ENCODE results near the gene ZNF318. TPM values are rescaled to one million over a fixed set of nuclear protein-coding genes. Genes with fewer than 3 reads are reported as not detected.

ZNF318 gene
- polyA plus RNA-seq, 1 donor from 2014 or later = 11.7 TPM

DNA sequence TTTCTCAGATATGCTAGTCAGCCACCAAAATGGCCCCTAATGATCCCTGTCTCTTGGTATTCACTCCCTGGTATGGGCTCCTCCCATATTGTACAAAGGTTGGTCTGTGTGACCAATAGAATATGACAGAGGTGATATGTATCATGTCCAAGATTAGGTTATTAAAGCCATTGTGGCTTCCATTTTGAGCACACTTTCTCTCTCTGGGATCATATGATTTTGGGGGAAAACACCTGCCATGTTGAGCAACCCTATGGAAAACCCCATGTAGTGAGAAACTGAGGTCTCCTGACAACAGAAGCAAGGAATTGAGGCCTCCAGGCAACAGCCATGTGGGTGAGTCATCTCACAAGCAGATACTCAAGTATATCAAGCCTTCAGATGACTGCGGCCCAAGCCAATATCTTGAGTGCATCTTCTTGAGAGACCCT is 7.1 kb upstream of the ZNF318 start:
- TF ChIP-seq MXI1 (conservative IDR thresholded peaks at IDR 0.05; ENCODE audit: poor library complexity, severe bottlenecking) (no peak), TAF1 (IDR thresholded peaks at IDR 0.05; ENCODE audit: low read depth) (no peak), SMC3 (conservative IDR thresholded peaks at IDR 0.05; ENCODE audit: poor library complexity) (no peak), RAD21 (conservative IDR thresholded peaks at IDR 0.05) (no peak), POLR2AphosphoS5 (IDR thresholded peaks at IDR 0.05) (no peak), EP300 (conservative IDR thresholded peaks at IDR 0.05; ENCODE audit: poor library complexity, severe bottlenecking) (no peak), EZH2 (IDR thresholded peaks at IDR 0.05; ENCODE audit: borderline replicate concordance, insufficient read depth, low read length, poor library complexity, severe bottlenecking) (no peak)
- TF ChIP-seq, protein P1, sequence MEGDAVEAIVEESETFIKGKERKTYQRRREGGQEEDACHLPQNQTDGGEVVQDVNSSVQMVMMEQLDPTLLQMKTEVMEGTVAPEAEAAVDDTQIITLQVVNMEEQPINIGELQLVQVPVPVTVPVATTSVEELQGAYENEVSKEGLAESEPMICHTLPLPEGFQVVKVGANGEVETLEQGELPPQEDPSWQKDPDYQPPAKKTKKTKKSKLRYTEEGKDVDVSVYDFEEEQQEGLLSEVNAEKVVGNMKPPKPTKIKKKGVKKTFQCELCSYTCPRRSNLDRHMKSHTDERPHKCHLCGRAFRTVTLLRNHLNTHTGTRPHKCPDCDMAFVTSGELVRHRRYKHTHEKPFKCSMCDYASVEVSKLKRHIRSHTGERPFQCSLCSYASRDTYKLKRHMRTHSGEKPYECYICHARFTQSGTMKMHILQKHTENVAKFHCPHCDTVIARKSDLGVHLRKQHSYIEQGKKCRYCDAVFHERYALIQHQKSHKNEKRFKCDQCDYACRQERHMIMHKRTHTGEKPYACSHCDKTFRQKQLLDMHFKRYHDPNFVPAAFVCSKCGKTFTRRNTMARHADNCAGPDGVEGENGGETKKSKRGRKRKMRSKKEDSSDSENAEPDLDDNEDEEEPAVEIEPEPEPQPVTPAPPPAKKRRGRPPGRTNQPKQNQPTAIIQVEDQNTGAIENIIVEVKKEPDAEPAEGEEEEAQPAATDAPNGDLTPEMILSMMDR (IDR thresholded peaks at IDR 0.05; ENCODE audit: poor library complexity, severe bottlenecking) = no peak
- TF ChIP-seq, protein P2, sequence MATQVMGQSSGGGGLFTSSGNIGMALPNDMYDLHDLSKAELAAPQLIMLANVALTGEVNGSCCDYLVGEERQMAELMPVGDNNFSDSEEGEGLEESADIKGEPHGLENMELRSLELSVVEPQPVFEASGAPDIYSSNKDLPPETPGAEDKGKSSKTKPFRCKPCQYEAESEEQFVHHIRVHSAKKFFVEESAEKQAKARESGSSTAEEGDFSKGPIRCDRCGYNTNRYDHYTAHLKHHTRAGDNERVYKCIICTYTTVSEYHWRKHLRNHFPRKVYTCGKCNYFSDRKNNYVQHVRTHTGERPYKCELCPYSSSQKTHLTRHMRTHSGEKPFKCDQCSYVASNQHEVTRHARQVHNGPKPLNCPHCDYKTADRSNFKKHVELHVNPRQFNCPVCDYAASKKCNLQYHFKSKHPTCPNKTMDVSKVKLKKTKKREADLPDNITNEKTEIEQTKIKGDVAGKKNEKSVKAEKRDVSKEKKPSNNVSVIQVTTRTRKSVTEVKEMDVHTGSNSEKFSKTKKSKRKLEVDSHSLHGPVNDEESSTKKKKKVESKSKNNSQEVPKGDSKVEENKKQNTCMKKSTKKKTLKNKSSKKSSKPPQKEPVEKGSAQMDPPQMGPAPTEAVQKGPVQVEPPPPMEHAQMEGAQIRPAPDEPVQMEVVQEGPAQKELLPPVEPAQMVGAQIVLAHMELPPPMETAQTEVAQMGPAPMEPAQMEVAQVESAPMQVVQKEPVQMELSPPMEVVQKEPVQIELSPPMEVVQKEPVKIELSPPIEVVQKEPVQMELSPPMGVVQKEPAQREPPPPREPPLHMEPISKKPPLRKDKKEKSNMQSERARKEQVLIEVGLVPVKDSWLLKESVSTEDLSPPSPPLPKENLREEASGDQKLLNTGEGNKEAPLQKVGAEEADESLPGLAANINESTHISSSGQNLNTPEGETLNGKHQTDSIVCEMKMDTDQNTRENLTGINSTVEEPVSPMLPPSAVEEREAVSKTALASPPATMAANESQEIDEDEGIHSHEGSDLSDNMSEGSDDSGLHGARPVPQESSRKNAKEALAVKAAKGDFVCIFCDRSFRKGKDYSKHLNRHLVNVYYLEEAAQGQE (IDR thresholded peaks at IDR 0.05; ENCODE audit: borderline replicate concordance) = no peak
- Histone ChIP-seq H3K9me2 (ENCODE audit: insufficient read depth, low read length) (no peaks in the 10 kb centered on the region), H3K4me3 (ENCODE audit: low read length) (no peak overlapping the region), H3F3A (ENCODE audit: insufficient read depth, low read length, poor library complexity, severe bottlenecking) (no peaks in the 10 kb centered on the region), H4K20me1 (ENCODE audit: insufficient read depth) (no peaks in the 10 kb centered on the region), H3K9me3 (ENCODE audit: low read length) (no peaks in the 10 kb centered on the region), H3K4me2 (ENCODE audit: low read length) (no peak overlapping the region), H3K27me3 (ENCODE audit: insufficient read depth, low read depth, low read length) (no peaks in the 10 kb centered on the region), H3K9ac (ENCODE audit: low read length) (no peak overlapping the region), H3K27ac (ENCODE audit: low read length) (no peak overlapping the region), H2AFZ (ENCODE audit: low read depth, low read length) (no peak overlapping the region), H3K79me2 (replicated peaks; ENCODE audit: insufficient read depth, low read length) (no peaks in the 10 kb centered on the region), H3K36me3 (ENCODE audit: insufficient read depth, low read length) (no peaks in the 10 kb centered on the region)

DNA sequence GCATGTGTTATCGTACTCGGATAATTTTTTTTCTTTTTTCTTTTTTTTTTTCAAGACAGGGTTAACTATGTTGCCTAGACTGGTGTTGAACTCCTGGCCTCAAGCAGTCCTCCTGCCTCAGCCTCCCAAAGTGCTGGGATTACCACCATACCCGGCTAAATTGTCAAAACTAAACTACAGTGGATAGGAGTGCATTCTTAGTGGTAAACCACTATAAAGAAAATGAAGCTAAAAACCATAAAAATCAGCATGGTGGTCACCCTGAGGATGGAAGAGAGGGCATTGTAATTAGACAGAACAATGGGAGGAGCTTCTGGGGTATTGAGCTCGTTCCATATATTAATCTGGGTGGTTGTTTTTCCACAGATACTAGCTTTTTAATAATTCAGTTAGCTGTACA is 6.2 kb upstream of the ZNF318 start:
- no peak overlapping the region for H2AFZ ChIP-seq (ENCODE audit: low read depth, low read length)
- H3K9me2 ChIP-seq (ENCODE audit: insufficient read depth, low read length) = no peaks in the 10 kb centered on the region
- no peak for TF ChIP-seq POLR2AphosphoS5 (IDR thresholded peaks at IDR 0.05)
- TF ChIP-seq TAF1 (IDR thresholded peaks at IDR 0.05; ENCODE audit: low read depth) = no peak
- TF ChIP-seq, protein P2 (IDR thresholded peaks at IDR 0.05; ENCODE audit: borderline replicate concordance) = no peak
- TF ChIP-seq SMC3 (conservative IDR thresholded peaks at IDR 0.05; ENCODE audit: poor library complexity) = no peak
- no peak for TF ChIP-seq RAD21 (conservative IDR thresholded peaks at IDR 0.05)
- TF ChIP-seq, protein P1 (IDR thresholded peaks at IDR 0.05; ENCODE audit: poor library complexity, severe bottlenecking) = no peak
- no peak for TF ChIP-seq EZH2 (IDR thresholded peaks at IDR 0.05; ENCODE audit: borderline replicate concordance, insufficient read depth, low read length, poor library complexity, severe bottlenecking)
- TF ChIP-seq MXI1 (conservative IDR thresholded peaks at IDR 0.05; ENCODE audit: poor library complexity, severe bottlenecking) = no peak
- TF ChIP-seq EP300 (conservative IDR thresholded peaks at IDR 0.05; ENCODE audit: poor library complexity, severe bottlenecking) = no peak
- H3K79me2 ChIP-seq (replicated peaks; ENCODE audit: insufficient read depth, low read length) = no peaks in the 10 kb centered on the region
- no peaks in the 10 kb centered on the region for H3K27me3 ChIP-seq (ENCODE audit: insufficient read depth, low read depth, low read length)
- no peaks in the 10 kb centered on the region for H3K36me3 ChIP-seq (ENCODE audit: insufficient read depth, low read length)
- no peak overlapping the region for H3K4me2 ChIP-seq (ENCODE audit: low read length)
- H3K27ac ChIP-seq (ENCODE audit: low read length) = no peak overlapping the region
- H3F3A ChIP-seq (ENCODE audit: insufficient read depth, low read length, poor library complexity, severe bottlenecking) = no peaks in the 10 kb centered on the region
- H3K9ac ChIP-seq (ENCODE audit: low read length) = no peak overlapping the region
- no peaks in the 10 kb centered on the region for H4K20me1 ChIP-seq (ENCODE audit: insufficient read depth)
- no peaks in the 10 kb centered on the region for H3K9me3 ChIP-seq (ENCODE audit: low read length)
- H3K4me3 ChIP-seq (ENCODE audit: low read length) = no peak overlapping the region

All from neural cell (in vitro differentiated cells).